Gastrocnemius medialis (tissue), 4 donors: ENCODE data around the gene GNAZ. TPM values are rescaled to one million over a fixed set of nuclear protein-coding genes. Genes with fewer than 3 reads are reported as not detected.

ENCODE experiments used
- ATAC-seq, 2 donors: fragments of 150-250 bp; one replicate each; pipeline ENCODE4 v1.9.1; 2016
- DNase-seq, 2 donors: peaks; one replicate each; pipeline ENCODE4 v3.0.0-alpha.2; 2019
- H3K27ac ChIP-seq, 4 donors: fragments of 200-600 bp; sonication (generic); 1 replicate in 1 of 4; 2 replicates in 3 of 4; pipeline ENCODE4 v1.5.1; 2016 to 2018; ENCODE audit warnings: mild to moderate bottlenecking in 2 of 4, moderate library complexity in 1 of 4
- H3K27me3 ChIP-seq, 3 donors: fragments of 200-600 bp; sonication (generic) in 2 of 3; 1 replicate in 1 of 3; 2 replicates in 2 of 3; pipeline versions ENCODE4 v1.5.1 to v1.6.0; 2016 to 2019; ENCODE audit warnings: mild to moderate bottlenecking in 1 of 3, moderate library complexity in 1 of 3
- H3K36me3 ChIP-seq, 2 donors: fragments of 200-600 bp; sonication (generic) in 1 of 2; one replicate each; pipeline ENCODE4 v1.5.1; 2017 to 2018
- H3K4me1 ChIP-seq, 2 donors: fragments of 200-600 bp; sonication (generic) in 1 of 2; one replicate each; pipeline ENCODE4 v1.5.1; 2016 to 2017; ENCODE audit warnings: mild to moderate bottlenecking in 2 of 2
- H3K4me3 ChIP-seq, 4 donors: fragments of 200-600 bp; sonication (generic) in 3 of 4; 1 replicate in 1 of 4; 2 replicates in 3 of 4; pipeline ENCODE4 v1.5.1; 2016 to 2019; ENCODE audit warnings: mild to moderate bottlenecking in 2 of 4
- H3K9me3 ChIP-seq, 3 donors: fragments of 200-600 bp; sonication (generic) in 2 of 3; 1 replicate in 1 of 3; 2 replicates in 2 of 3; pipeline ENCODE4 v1.5.1; 2016 to 2019
- CTCF ChIP-seq, 5 experiments: fragments of 450-650 bp in 3 of 5; fragments of 200-600 bp in 2 of 5; sonication (generic) in 2 of 5; IDR thresholded peaks in 4 of 5; conservative IDR thresholded peaks in 1 of 5; 1 replicate in 4 of 5; 2 replicates in 1 of 5; pipeline ENCODE4 v1.5.1; 2016 to 2019; ENCODE audit warnings: antibody characterized with exemption in 5 of 5, mild to moderate bottlenecking in 3 of 5, moderate library complexity in 3 of 5
- POLR2A ChIP-seq, 2 donors: fragments of 450-650 bp; IDR thresholded peaks; one replicate each; pipeline ENCODE4 v1.6.1; 2017; ENCODE audit warnings: antibody characterized with exemption in 2 of 2, mild to moderate bottlenecking in 2 of 2, moderate library complexity in 2 of 2
- in situ Hi-C, 4 donors: fragments of 200-750 bp; cut with MboI; loops; one replicate each; pipeline versions ENCODE4 v1.15.0 to v1.8.0; 2017; ENCODE audit warnings: low sequenced_read_pairs in 4 of 4
- intact Hi-C: fragments of 100-400 bp; cut with DNase I; formaldehyde crosslinking; loops from one replicate; pipeline ENCODE4 v1.15.1; 2023; ENCODE audit warnings: low total_unique reads
- total RNA-seq, 4 donors: library from RNA; depleted of rRNA; stranded (reverse); fragments of >200 nt; gene quantifications; one replicate each; pipeline versions ENCODE4 v1.1.0 to v1.2.3, GENCODE V29; 2016

Gene GNAZ
- total RNA-seq, 4 donors from 2014 or later = 0.92 to 3.1 (median 2.6) TPM

- no peak overlapping the region for H3K4me3 ChIP-seq
- no peak for TF ChIP-seq CTCF (IDR thresholded peaks at IDR 0.05 in 4 of 5, conservative IDR thresholded peaks at IDR 0.05 in 1 of 5)
- no peak for TF ChIP-seq POLR2A (IDR thresholded peaks at IDR 0.05)
- DNase-seq (no peak), ATAC-seq (no peak)
- H3K36me3 ChIP-seq = no peaks in the 10 kb centered on the region
- no peak overlapping the region for H3K27ac ChIP-seq
- H3K9me3 ChIP-seq = no peaks in the 10 kb centered on the region
- intact Hi-C loops = no loop called here
- peaks cover 0 to 3% (median 0%) of the 10 kb centered on the region in 3 donors for H3K27me3 ChIP-seq
- in situ Hi-C loops = loop anchor here in 2 of 4 donors (25.0 kb wide), 2 partner anchors 300 to 675 kb away; no protein-coding TSS in a partner anchor
- H3K4me1 ChIP-seq = peaks cover 3 to 8% of the 10 kb centered on the region in 2 donors
Observed at GRCh38 chr22:23137468-23137867, 67.1 kb downstream of the GNAZ start.

GRCh38 chr22:23137905-23138561 lies 67.7 kb downstream of the GNAZ start:
- ATAC-seq = no peak
- intact Hi-C loops (no loop called here), in situ Hi-C loops (loop anchor here in 2 of 4 donors (25.0 kb wide), 2 partner anchors 301 to 676 kb away; no protein-coding TSS in a partner anchor)
- DNase-seq = no peak
- H3K9me3 ChIP-seq = no peaks in the 10 kb centered on the region
- H3K4me3 ChIP-seq = no peak overlapping the region
- peaks cover 2 to 8% (median 3%) of the 10 kb centered on the region in 3 donors for H3K27me3 ChIP-seq
- no peak for TF ChIP-seq CTCF (IDR thresholded peaks at IDR 0.05 in 4 of 5, conservative IDR thresholded peaks at IDR 0.05 in 1 of 5)
- TF ChIP-seq POLR2A (IDR thresholded peaks at IDR 0.05) = no peak
- no peak overlapping the region for H3K27ac ChIP-seq
- H3K36me3 ChIP-seq = no peaks in the 10 kb centered on the region
- H3K4me1 ChIP-seq = peaks cover 3 to 8% of the 10 kb centered on the region in 2 donors

GRCh38 chr22:23138584-23139435 lies 68.5 kb downstream of the GNAZ start:
- H3K9me3 ChIP-seq = no peaks in the 10 kb centered on the region
- DNase-seq (no peak), ATAC-seq (no peak)
- H3K4me3 ChIP-seq = no peak overlapping the region
- H3K36me3 ChIP-seq = no peaks in the 10 kb centered on the region
- TF ChIP-seq CTCF (IDR thresholded peaks at IDR 0.05 in 4 of 5, conservative IDR thresholded peaks at IDR 0.05 in 1 of 5) (no peak), POLR2A (IDR thresholded peaks at IDR 0.05) (no peak)
- in situ Hi-C loops (loop anchor here in 2 of 4 donors (25.0 kb wide), 2 partner anchors 302 to 677 kb away; no protein-coding TSS in a partner anchor), intact Hi-C loops (no loop called here)
- no peak overlapping the region for H3K27ac ChIP-seq
- H3K4me1 ChIP-seq = peaks cover 3 to 8% of the 10 kb centered on the region in 2 donors
- H3K27me3 ChIP-seq = peaks cover 5 to 8% (median 8%) of the 10 kb centered on the region in 3 donors

- DNase-seq = no peak
- Histone ChIP-seq H3K36me3 (no peaks in the 10 kb centered on the region), H3K4me3 (no peak overlapping the region), H3K9me3 (no peaks in the 10 kb centered on the region), H3K27ac (no peak overlapping the region), H3K4me1 (peaks cover 6 to 8% of the 10 kb centered on the region in 2 donors), H3K27me3 (peaks cover 8 to 13% (median 8%) of the 10 kb centered on the region in 3 donors)
- no peak for TF ChIP-seq POLR2A (IDR thresholded peaks at IDR 0.05)
- TF ChIP-seq CTCF (IDR thresholded peaks at IDR 0.05 in 4 of 5, conservative IDR thresholded peaks at IDR 0.05 in 1 of 5) = no peak
- intact Hi-C loops (no loop called here), in situ Hi-C loops (loop anchor here in 2 of 4 donors (25.0 kb wide), 2 partner anchors 303 to 678 kb away; no protein-coding TSS in a partner anchor)
- no peak for ATAC-seq
Observed at GRCh38 chr22:23140385-23140784, 70.1 kb downstream of the GNAZ start.
